Aorta (tissue), 5 donors: ENCODE measurements around the gene BCO2. TPM values are rescaled to one million over a fixed set of nuclear protein-coding genes. Genes with fewer than 3 reads are reported as not detected.

ENCODE experiments used
- ATAC-seq: fragments of 200-7000 bp; cut with Tn5 transposase; one replicate; pipeline ENCODE4 v1.9.1; 2022; ENCODE audit warnings: moderate library complexity; ENCODE audit not compliant: low FRiP score
- DNase-seq, 2 donors: peaks; one replicate each; pipeline ENCODE4 v3.0.0-alpha.2; 2020
- H3K27ac ChIP-seq, 2 donors: one replicate each; pipeline ENCODE4 v1.5.1; 2013; ENCODE audit warnings: low read length in 2 of 2, mild to moderate bottlenecking in 2 of 2, moderate library complexity in 2 of 2, control low read depth in 1 of 2, inconsistent platforms in 1 of 2, low read depth in 1 of 2
- H3K27me3 ChIP-seq, 2 donors: one replicate each; pipeline ENCODE4 v1.6.1; 2013; ENCODE audit warnings: control low read depth in 1 of 2, low read length in 1 of 2, mild to moderate bottlenecking in 1 of 2, moderate library complexity in 1 of 2; ENCODE audit not compliant: insufficient read depth in 2 of 2, control insufficient read depth in 1 of 2
- H3K36me3 ChIP-seq, 2 donors: one replicate each; pipeline ENCODE4 v1.6.1; 2013; ENCODE audit warnings: control low read depth in 1 of 2, low read length in 1 of 2, mild to moderate bottlenecking in 1 of 2; ENCODE audit not compliant: insufficient read depth in 2 of 2, control insufficient read depth in 1 of 2
- H3K4me1 ChIP-seq, 2 donors: one replicate each; pipeline ENCODE4 v1.6.1; 2013; ENCODE audit warnings: low read length in 2 of 2, control low read depth in 1 of 2, mild to moderate bottlenecking in 1 of 2, moderate library complexity in 1 of 2; ENCODE audit not compliant: insufficient read depth in 2 of 2, control insufficient read depth in 1 of 2
- H3K4me3 ChIP-seq, 2 donors: one replicate each; pipeline ENCODE4 v1.5.1; 2013; ENCODE audit warnings: low read length in 2 of 2, control low read depth in 1 of 2, mild to moderate bottlenecking in 1 of 2
- H3K9me3 ChIP-seq: one replicate; pipeline ENCODE4 v1.6.1; 2013; ENCODE audit warnings: mild to moderate bottlenecking, low read length; ENCODE audit not compliant: control insufficient read depth
- WGBS, 2 donors: extraction: QIAGEN DNeasy Blood & Tissue Kit; methylation state at CpG; one replicate each; pipeline ENCODE4 v1.1.7; 2013; 5-methylcytosine and 5-hydroxymethylcytosine counted together
- intact Hi-C, 2 donors: fragments of 100-400 bp; cut with DNase I; formaldehyde crosslinking; loops; one replicate each; pipeline versions ENCODE4 v1.14.2 to v1.15.0; 2022
- long read RNA-seq, 2 donors: library from polyadenylated mRNA; unstranded; transcript quantifications; one replicate each; pipeline ENCODE4 v2.0.0, GENCODE V29; 2020 to 2021
- polyA plus RNA-seq, 2 donors: library from polyadenylated mRNA; stranded (reverse); fragments of 200-250 nt; gene quantifications; one replicate each; pipeline ENCODE4 v1.2.3, GENCODE V29; 2013
- total RNA-seq, 2 donors: library from RNA; stranded (reverse); fragmentation: NEBNext Ultra II Directional; extraction: Animal tissue kit (Norgen Biotek cat#: 25700); gene quantifications; one replicate each; pipeline ENCODE4 v1.2.1, GENCODE V29; 2021
- donor health status: healthy with polysubstance abuse.
- donor health status: Bipolar disorder and iron deficiency.
- donor health status: DM: no; HTN: no; CAD: no.
- donor health status: DM: no; HTN: no; CAD: no.
- donor health status: DM: yes; HTN: yes; CAD: no.

Gene BCO2, protein sequence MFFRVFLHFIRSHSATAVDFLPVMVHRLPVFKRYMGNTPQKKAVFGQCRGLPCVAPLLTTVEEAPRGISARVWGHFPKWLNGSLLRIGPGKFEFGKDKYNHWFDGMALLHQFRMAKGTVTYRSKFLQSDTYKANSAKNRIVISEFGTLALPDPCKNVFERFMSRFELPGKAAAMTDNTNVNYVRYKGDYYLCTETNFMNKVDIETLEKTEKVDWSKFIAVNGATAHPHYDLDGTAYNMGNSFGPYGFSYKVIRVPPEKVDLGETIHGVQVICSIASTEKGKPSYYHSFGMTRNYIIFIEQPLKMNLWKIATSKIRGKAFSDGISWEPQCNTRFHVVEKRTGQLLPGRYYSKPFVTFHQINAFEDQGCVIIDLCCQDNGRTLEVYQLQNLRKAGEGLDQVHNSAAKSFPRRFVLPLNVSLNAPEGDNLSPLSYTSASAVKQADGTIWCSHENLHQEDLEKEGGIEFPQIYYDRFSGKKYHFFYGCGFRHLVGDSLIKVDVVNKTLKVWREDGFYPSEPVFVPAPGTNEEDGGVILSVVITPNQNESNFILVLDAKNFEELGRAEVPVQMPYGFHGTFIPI
- total RNA-seq (1 to 10 TPM; 6.1 to 9.1 TPM), polyA plus RNA-seq (10 to 100 TPM in 1 of 2 donors, 1 to 10 TPM in 1; 1.1 to 13.0 TPM)
- long read RNA-seq, donor 1, partial matches to known transcripts: 0 of 4 reads
- long read RNA-seq, donor 1, other reads (novel, unspliced or antisense): 3 of 4 reads
- long read RNA-seq, donor 2, partial matches to known transcripts: 0 of 1 reads
- long read RNA-seq, donor 2, other reads (novel, unspliced or antisense): 1 of 1 reads

DNA sequence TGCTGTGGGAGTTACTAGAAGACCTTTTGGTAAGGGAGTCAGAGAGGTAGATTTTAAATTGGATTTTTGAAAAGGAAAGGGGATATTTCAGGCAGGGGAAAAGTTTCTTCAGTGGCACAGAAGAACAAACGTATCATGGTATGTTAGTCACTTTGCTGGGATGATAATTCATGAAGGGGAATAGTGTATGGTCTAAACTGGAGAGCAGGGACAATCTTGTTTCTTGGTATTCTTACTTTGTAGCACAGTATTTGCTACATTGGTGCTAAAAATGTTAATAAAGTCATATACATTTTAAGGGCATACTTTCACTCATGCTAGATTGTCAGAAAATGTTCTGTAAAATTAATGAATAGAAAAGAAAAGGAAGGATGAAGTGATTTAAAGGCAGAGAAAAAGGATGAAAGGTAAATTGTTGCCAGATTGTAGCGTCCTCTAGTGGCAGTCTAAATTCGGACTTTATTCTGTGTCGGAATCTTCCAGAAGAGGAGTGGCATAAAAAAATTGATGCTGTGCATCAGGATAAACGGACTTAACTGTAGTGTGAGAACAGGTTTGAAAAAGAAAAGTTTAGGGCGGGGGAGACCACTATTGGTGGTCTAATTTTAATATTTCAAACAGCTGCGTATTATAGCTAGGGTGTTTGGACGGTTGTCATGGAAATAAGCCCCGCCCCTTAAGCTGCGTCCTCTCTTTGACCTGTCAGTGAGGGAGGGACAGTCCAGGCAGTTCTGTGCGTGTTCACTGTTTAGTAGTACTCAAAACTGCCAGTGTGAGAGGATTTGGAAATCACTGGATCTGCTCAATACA is at the start of gene BCO2:
Gene BCO2, plus strand, starts transcription at position 724 of the 810 bp plus-strand sequence. CDS start 90 bp downstream, outside the sequence.
- Histone ChIP-seq H3K27me3 (no peaks in the 10 kb centered on the region), H3K4me3 (peak within 1 kb of the TSS; percentile 31 to 57), H3K4me1 (no peaks in the 10 kb centered on the region), H3K9me3 (no peaks in the 10 kb centered on the region), H3K27ac (no peak within 1 kb of the TSS), H3K36me3 (peaks cover 0 to 2% of the 10 kb centered on the region in 2 donors)
- ATAC-seq: peak; percentile 97
- intact Hi-C loops: loop anchor here (2.0 to 5.0 kb wide), 2 partner anchors 62 to 63 kb away; no protein-coding TSS in a partner anchor
- WGBS, 2 donors: 1 to 3% methylated on average over 11 of the region's 11 CpGs
- DNase-seq: peak; percentile 90 to 91

DNA sequence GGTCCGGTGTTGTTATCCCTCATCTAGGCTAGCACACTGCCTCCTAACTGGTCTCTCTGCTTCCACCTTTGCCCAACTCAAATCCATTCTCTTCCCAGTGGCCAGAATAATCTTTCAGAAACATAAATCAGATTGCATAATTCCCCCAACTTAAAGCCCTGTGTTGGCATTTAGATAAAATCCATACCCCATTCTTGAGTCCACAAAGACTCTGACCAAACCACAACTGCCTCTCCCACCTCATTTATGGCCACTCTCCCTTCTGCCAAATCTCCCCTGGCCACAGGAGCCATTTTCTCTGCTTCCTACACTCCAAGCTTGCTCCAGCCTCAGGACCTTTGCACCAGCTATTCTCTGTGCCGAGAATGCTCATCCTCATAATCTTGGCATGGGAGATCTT is 48.3 kb upstream of the BCO2 start:
- H3K9me3 ChIP-seq: no peaks in the 10 kb centered on the region
- H3K27ac ChIP-seq: no peak overlapping the region
- 97 to 98% methylated on average over 2 of the region's 2 CpGs for WGBS, 2 donors
- H3K4me1 ChIP-seq: no peaks in the 10 kb centered on the region
- H3K27me3 ChIP-seq: no peaks in the 10 kb centered on the region
- H3K4me3 ChIP-seq: no peak overlapping the region
- intact Hi-C loops: no loop called here
- DNase-seq (no peak), ATAC-seq (no peak)
- H3K36me3 ChIP-seq: no peaks in the 10 kb centered on the region

DNA sequence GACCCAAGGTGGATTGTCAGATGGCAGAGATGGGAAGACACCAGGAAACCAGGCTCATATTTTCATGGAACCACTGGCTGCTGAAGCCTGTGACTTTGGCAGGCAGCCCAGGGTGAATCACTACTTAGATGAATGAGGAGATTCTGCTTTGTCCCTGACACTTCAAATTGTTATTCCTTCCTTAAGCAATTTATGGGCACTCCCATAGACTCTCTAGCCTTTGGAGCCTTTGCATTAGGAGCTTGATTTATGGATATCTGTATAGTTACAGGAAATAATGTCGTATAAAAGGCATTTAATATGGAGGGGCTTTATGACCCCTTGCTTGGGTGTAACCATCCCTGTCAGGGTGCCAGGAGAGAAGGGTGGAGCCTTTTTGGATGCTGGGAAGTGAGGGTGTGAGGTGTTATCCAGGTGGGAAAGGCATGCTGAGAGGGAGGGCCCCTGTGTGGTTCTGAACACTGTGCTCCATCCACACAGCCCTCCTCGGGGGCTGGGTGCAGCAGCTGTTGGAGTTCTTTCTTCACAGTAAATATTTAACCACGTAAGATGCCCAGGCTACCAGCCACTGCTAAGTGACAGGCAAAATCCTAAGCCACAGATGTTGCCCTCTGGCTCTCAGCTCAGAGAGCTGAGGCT is 46.7 kb upstream of the BCO2 start:
- DNase-seq: peak; percentile 79 to 80
- H3K4me1 ChIP-seq: no peaks in the 10 kb centered on the region
- 51 to 65% methylated on average over 3 of the region's 3 CpGs for WGBS, 2 donors
- intact Hi-C loops: no loop called here
- H3K27ac ChIP-seq: no peak overlapping the region
- no peaks in the 10 kb centered on the region for H3K27me3 ChIP-seq
- ATAC-seq: no peak
- H3K36me3 ChIP-seq: no peaks in the 10 kb centered on the region
- H3K4me3 ChIP-seq: no peak overlapping the region
- H3K9me3 ChIP-seq: no peaks in the 10 kb centered on the region

DNA sequence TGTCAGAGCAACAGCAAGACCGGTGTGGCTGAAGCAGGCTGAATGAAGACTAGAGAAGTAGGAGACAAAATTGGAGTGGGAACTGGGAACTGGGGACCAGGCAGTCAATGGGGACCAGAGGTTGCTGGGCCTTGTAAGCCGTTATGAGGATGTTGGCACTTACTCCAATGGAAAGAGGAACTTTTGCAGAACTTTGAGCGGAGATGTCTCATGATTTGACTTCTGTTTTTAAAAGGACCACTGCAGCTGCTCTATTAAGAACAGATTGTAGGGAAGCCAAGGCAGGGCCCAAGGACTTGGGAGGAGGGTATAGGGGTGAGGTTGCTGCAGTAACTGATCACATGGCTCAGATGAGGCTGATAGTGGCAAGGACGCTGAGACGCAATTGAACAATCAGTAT is 45.7 kb upstream of the BCO2 start:
- ATAC-seq: no peak
- Histone ChIP-seq H3K4me1 (no peaks in the 10 kb centered on the region), H3K4me3 (no peak overlapping the region), H3K27ac (no peak overlapping the region), H3K27me3 (no peaks in the 10 kb centered on the region), H3K36me3 (no peaks in the 10 kb centered on the region), H3K9me3 (no peaks in the 10 kb centered on the region)
- 88 to 94% methylated on average over 5 of the region's 5 CpGs for WGBS, 2 donors
- DNase-seq: peak in 1 of 2 donors; percentile 64
- intact Hi-C loops: no loop called here

DNA sequence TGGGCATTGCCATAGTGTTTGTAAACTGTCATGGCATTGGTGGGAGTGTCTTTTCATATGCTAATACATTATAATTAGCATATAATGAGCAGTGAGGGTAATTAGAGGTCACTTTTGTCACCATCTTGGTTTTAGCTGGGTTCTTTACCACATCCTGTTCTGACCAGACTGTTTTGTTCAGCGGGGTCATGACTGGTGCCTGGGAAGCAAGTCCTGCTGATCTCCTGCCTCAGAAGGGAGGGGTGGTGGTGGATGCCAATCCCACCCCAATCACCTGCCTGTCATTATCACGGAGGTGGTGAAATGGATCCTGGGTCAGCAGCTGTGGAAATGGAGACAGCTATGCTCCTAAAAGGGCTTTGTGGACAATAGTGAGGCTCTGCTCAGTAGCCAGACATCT is 42.6 kb upstream of the BCO2 start:
- no peaks in the 10 kb centered on the region for H3K9me3 ChIP-seq
- H3K27me3 ChIP-seq: no peaks in the 10 kb centered on the region
- 58 to 64% methylated on average over 2 of the region's 2 CpGs for WGBS, 2 donors
- intact Hi-C loops: no loop called here
- ATAC-seq: no peak
- no peaks in the 10 kb centered on the region for H3K36me3 ChIP-seq
- H3K4me3 ChIP-seq: no peak overlapping the region
- no peaks in the 10 kb centered on the region for H3K4me1 ChIP-seq
- no peak overlapping the region for H3K27ac ChIP-seq
- no peak for DNase-seq

DNA sequence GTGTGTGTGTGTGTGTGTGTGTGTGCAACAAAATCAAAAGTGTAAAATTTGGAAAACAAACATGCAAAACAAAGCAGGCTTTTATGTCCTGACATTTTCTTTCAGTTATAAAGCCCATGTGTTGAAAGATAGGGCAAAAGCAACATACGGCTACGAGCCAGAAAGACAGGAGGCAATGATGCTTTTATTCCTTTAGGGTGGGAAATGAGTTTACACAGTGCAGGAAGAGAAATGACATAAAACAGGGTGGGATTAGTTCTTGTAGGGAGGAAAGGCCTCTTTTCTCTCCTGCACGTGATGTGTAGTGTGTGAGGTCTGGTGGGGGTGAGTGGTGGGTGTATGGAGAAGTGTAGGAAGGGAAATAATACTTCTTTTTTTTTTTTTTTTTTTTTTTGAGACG is 40.8 kb upstream of the BCO2 start:
- no peaks in the 10 kb centered on the region for H3K4me1 ChIP-seq
- no peaks in the 10 kb centered on the region for H3K36me3 ChIP-seq
- intact Hi-C loops: no loop called here

DNA sequence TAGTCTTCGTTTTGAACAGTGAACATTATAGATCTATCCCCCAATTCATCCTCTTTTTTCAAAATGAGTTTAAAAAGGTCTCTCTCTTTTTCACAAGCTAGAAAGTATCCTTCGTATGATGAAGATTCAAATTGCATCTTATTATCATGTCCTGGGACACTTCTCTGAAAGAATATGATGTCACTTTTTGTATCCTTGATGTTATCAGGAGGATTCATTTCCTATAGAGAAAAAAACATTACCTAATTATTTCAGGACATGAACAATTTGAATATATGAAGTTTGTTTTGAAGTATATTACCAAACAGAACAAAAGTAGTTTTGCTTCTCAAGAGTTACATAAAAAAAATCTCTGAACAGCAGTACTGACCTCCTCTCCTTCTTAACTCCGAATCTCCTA is 31.7 kb upstream of the BCO2 start:
- DNase-seq (no peak), ATAC-seq (no peak)
- no peaks in the 10 kb centered on the region for H3K4me1 ChIP-seq
- no peaks in the 10 kb centered on the region for H3K36me3 ChIP-seq
- intact Hi-C loops: no loop called here
- WGBS, 2 donors: 92 to 95% methylated on average over 3 of the region's 3 CpGs
- H3K9me3 ChIP-seq: peaks cover 2% of the 10 kb centered on the region
- H3K27ac ChIP-seq: no peak overlapping the region
- H3K4me3 ChIP-seq: no peak overlapping the region
- no peaks in the 10 kb centered on the region for H3K27me3 ChIP-seq

More for the DNA sequence above, 40.8 kb upstream of the BCO2 start:
- no peaks in the 10 kb centered on the region for H3K9me3 ChIP-seq
- ATAC-seq (no peak), DNase-seq (no peak)
- no peak overlapping the region for H3K4me3 ChIP-seq
- 84 to 90% methylated on average over 3 of the region's 4 CpGs for WGBS, 2 donors
- H3K27me3 ChIP-seq: no peaks in the 10 kb centered on the region
- H3K27ac ChIP-seq: no peak overlapping the region

DNA sequence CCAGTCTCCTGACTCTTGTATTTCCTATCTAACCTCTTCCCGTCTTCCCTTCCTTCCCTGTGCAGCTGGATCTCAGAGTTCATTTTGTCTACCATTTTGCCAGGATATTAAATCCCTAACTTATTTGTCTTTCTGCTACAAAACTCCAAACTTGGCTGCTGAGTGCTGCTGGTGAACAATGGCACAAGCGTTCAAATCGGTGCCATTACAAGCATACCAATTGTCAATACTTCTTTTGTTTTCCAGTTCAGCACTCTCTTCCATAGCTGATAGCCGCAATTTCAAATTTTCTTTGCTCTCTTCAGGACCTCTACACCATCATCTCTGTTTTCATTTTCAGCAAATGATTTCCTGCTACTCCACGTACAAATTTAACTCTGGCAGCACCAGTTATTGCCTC is 24.8 kb upstream of the BCO2 start:
- H3K27me3 ChIP-seq: no peaks in the 10 kb centered on the region
- H3K27ac ChIP-seq: no peak overlapping the region
- no peaks in the 10 kb centered on the region for H3K9me3 ChIP-seq
- H3K4me1 ChIP-seq: no peaks in the 10 kb centered on the region
- H3K4me3 ChIP-seq: no peak overlapping the region
- WGBS, 2 donors: 54 to 61% methylated on average over 5 of the region's 5 CpGs
- DNase-seq (no peak), ATAC-seq (no peak)
- H3K36me3 ChIP-seq: no peaks in the 10 kb centered on the region
- intact Hi-C loops: no loop called here
